ENCODE data around the gene RPS2.

DNA sequence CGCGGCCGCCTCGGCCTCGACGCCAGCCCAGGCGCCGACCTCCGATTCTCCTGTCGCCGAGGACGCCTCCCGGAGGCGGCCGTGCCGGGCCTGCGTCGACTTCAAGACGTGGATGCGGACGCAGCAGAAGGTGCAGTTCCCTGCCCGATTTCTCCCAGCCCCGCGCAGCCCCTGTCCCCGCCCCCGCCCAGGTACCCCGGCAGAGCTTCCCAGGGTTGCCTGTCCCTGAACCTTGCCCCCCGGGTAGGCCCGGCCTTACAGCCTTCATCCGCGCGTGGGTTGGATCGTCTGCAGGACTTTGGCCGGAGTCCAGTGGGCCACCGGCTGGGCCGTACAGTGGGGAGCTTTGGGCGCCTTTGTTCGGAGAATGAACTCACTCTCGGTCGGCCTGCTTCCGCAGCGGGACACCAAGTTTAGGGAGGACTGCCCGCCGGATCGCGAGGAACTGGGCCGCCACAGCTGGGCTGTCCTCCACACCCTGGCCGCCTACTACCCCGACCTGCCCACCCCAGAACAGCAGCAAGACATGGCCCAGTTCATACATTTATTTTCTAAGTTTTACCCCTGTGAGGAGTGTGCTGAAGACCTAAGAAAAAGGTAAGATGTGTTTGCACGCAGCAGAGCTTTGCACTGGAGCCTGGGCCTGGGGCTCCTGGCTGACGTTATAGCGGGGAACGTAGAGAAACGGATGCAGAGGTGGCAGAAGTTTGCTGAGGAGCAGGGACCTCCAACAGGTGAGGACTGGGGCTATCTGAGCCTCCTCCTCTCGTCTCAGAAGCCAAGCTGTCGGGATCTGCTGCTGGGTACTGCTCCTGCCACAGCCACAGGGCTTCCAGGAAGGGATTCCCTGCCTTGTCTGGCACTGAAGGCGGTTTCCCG is 20.0 kb upstream of the RPS2 start:
- TF ChIP-seq, protein P1, sequence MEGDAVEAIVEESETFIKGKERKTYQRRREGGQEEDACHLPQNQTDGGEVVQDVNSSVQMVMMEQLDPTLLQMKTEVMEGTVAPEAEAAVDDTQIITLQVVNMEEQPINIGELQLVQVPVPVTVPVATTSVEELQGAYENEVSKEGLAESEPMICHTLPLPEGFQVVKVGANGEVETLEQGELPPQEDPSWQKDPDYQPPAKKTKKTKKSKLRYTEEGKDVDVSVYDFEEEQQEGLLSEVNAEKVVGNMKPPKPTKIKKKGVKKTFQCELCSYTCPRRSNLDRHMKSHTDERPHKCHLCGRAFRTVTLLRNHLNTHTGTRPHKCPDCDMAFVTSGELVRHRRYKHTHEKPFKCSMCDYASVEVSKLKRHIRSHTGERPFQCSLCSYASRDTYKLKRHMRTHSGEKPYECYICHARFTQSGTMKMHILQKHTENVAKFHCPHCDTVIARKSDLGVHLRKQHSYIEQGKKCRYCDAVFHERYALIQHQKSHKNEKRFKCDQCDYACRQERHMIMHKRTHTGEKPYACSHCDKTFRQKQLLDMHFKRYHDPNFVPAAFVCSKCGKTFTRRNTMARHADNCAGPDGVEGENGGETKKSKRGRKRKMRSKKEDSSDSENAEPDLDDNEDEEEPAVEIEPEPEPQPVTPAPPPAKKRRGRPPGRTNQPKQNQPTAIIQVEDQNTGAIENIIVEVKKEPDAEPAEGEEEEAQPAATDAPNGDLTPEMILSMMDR (conservative IDR thresholded peaks at IDR 0.05; ENCODE audit: low read length) = no peak
- no peak for TF ChIP-seq EZH2phosphoT487 (IDR thresholded peaks at IDR 0.05; ENCODE audit: borderline replicate concordance, low read depth, low read length)

Measured in OCI-LY7 (cell line).